Measurements from ENCODE around the gene PKP2.

GRCh38 chr12:32761716-32762115, 134.9 kb downstream of the PKP2 start:
- TF ChIP-seq USF2 (IDR thresholded peaks at IDR 0.05; ENCODE audit: low read length): no peak
- TF ChIP-seq, protein P1, sequence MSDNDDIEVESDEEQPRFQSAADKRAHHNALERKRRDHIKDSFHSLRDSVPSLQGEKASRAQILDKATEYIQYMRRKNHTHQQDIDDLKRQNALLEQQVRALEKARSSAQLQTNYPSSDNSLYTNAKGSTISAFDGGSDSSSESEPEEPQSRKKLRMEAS (IDR thresholded peaks at IDR 0.05): no peak
- TF ChIP-seq RAD21 (IDR thresholded peaks at IDR 0.05 in 1 of 2, conservative IDR thresholded peaks at IDR 0.05 in 1 of 2; ENCODE audit: low read depth in 2 of 2, low read length in 2 of 2): no peak
- no peak for TF ChIP-seq CBX8 (IDR thresholded peaks at IDR 0.05; ENCODE audit: borderline replicate concordance, low read depth, low read length)
- TF ChIP-seq, protein P2, sequence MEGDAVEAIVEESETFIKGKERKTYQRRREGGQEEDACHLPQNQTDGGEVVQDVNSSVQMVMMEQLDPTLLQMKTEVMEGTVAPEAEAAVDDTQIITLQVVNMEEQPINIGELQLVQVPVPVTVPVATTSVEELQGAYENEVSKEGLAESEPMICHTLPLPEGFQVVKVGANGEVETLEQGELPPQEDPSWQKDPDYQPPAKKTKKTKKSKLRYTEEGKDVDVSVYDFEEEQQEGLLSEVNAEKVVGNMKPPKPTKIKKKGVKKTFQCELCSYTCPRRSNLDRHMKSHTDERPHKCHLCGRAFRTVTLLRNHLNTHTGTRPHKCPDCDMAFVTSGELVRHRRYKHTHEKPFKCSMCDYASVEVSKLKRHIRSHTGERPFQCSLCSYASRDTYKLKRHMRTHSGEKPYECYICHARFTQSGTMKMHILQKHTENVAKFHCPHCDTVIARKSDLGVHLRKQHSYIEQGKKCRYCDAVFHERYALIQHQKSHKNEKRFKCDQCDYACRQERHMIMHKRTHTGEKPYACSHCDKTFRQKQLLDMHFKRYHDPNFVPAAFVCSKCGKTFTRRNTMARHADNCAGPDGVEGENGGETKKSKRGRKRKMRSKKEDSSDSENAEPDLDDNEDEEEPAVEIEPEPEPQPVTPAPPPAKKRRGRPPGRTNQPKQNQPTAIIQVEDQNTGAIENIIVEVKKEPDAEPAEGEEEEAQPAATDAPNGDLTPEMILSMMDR (IDR thresholded peaks at IDR 0.05; ENCODE audit: control extremely low read depth in 1 of 3, insufficient read depth in 1 of 3, low read depth in 1 of 3, low read length in 3 of 3): no peak
- no peak for TF ChIP-seq ASH2L (IDR thresholded peaks at IDR 0.05; ENCODE audit: low read length)
- no peak for TF ChIP-seq EZH2 (IDR thresholded peaks at IDR 0.05; ENCODE audit: low read depth, low read length, severe bottlenecking)
- no peak for TF ChIP-seq POU5F1 (IDR thresholded peaks at IDR 0.05; ENCODE audit: low read depth, low read length)
- no peak for TF ChIP-seq POLR2AphosphoS5 (IDR thresholded peaks at IDR 0.05; ENCODE audit: low read depth, low read length)
- TF ChIP-seq, protein P3, sequence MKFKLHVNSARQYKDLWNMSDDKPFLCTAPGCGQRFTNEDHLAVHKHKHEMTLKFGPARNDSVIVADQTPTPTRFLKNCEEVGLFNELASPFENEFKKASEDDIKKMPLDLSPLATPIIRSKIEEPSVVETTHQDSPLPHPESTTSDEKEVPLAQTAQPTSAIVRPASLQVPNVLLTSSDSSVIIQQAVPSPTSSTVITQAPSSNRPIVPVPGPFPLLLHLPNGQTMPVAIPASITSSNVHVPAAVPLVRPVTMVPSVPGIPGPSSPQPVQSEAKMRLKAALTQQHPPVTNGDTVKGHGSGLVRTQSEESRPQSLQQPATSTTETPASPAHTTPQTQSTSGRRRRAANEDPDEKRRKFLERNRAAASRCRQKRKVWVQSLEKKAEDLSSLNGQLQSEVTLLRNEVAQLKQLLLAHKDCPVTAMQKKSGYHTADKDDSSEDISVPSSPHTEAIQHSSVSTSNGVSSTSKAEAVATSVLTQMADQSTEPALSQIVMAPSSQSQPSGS (IDR thresholded peaks at IDR 0.05; ENCODE audit: low read length): no peak
- TF ChIP-seq POLR2A (IDR thresholded peaks at IDR 0.05; ENCODE audit: control extremely low read depth in 1 of 2, low read depth in 2 of 2, low read length in 2 of 2): no peak
